T47D (cell line): ENCODE measurements around the gene SLC2A5.

Experiments used
- DNase-seq, 2 experiments: peaks; one replicate each; pipeline versions ENCODE4 v3.0.0 to v3.0.0-alpha.2; 2011 to 2012; ENCODE audit warnings: low read depth in 1 of 2, low spot score in 1 of 2
- JUND ChIP-seq: IDR thresholded peaks from 2 replicates; pipeline ENCODE4 v1.6.1; 2012; ENCODE audit warnings: low read depth
- in situ Hi-C: cut with HindIII; loops from 2 replicates; pipeline ENCODE4 v1.10.0; 2016; ENCODE audit warnings: low sequenced_read_pairs, low pct_unique_long_range_greater_than_20kb

Gene SLC2A5

GRCh38 chr1:9069326-9070100, at the start of gene SLC2A5:
Gene SLC2A5 (minus strand): TSS chr1:9069635. CDS start chr1:9069536, 99 bp downstream.
- in situ Hi-C loops: no loop called here
- no peak for TF ChIP-seq JUND
- no peak for DNase-seq

- no peak for DNase-seq
- in situ Hi-C loops: no loop called here
- TF ChIP-seq JUND: no peak
These were observed 48.8 kb upstream of the SLC2A5 start for GRCh38 chr1:9118186-9118585.

GRCh38 chr1:9115351-9116205, 46.1 kb upstream of the SLC2A5 start:
- in situ Hi-C loops: no loop called here
- DNase-seq: no peak
- TF ChIP-seq JUND: no peak

- no peak for DNase-seq
- no peak for TF ChIP-seq JUND
- in situ Hi-C loops: no loop called here
These were observed 43.8 kb upstream of the SLC2A5 start for GRCh38 chr1:9112961-9113880.

- TF ChIP-seq JUND: no peak
- in situ Hi-C loops: no loop called here
- DNase-seq: no peak
These were observed 42.5 kb upstream of the SLC2A5 start for GRCh38 chr1:9111957-9112356.

GRCh38 chr1:9111357-9111691, 41.9 kb upstream of the SLC2A5 start:
- TF ChIP-seq JUND: no peak
- DNase-seq: no peak
- in situ Hi-C loops: no loop called here

GRCh38 chr1:9110669-9111356, 41.4 kb upstream of the SLC2A5 start:
- in situ Hi-C loops: no loop called here
- DNase-seq: peak; percentile 48 to 76
- no peak for TF ChIP-seq JUND

GRCh38 chr1:9108056-9108665, 38.7 kb upstream of the SLC2A5 start:
- in situ Hi-C loops: no loop called here
- DNase-seq: no peak
- TF ChIP-seq JUND: no peak

GRCh38 chr1:9107136-9107535, 37.7 kb upstream of the SLC2A5 start:
- TF ChIP-seq JUND: no peak
- in situ Hi-C loops: no loop called here
- DNase-seq: no peak

- in situ Hi-C loops: no loop called here
- TF ChIP-seq JUND: no peak
These were observed 36.9 kb upstream of the SLC2A5 start for GRCh38 chr1:9106286-9106685.

GRCh38 chr1:9105336-9105867, 36.0 kb upstream of the SLC2A5 start:
- TF ChIP-seq JUND: no peak
- in situ Hi-C loops: no loop called here
- DNase-seq: no peak

More at GRCh38 chr1:9106286-9106685, 36.9 kb upstream of the SLC2A5 start:
- DNase-seq: no peak
